ENCODE results near the gene CA5B.
"Not testable (repeated sequence)": the region's sequence is repeated elsewhere in the genome, so short reads cannot be mapped to it uniquely, and the experiment has no call there.

Gene CA5B

DNA sequence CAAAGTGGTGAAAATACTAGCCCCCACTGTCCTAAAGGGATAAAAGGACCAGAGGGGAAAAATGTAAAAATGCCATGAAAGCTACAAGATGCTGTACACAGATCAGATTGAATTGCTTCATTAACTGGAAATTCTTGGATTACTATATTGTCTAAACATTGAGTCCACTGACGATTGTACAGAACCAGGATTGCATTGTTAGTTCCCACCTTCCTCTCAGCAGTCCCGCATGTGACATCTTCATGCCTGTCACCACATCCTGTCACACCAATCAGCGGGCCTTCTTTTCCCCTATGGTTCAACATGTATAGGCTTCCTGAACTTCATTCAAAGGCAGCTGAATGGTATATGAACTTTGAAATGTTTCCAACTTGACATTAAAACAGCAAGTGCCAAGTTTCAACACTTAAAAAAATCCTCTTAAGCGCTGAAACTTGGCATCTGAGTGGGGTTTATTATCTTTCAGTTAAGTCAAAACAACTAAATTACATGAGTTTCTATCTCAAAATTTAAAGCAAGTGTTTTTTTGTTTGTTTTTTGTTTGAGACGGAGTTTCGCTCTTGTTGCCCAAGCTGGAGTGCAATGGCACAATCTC, 76.8 kb downstream of the CA5B start:
- no peak for DNase-seq (ENCODE audit: low spot score)

DNA sequence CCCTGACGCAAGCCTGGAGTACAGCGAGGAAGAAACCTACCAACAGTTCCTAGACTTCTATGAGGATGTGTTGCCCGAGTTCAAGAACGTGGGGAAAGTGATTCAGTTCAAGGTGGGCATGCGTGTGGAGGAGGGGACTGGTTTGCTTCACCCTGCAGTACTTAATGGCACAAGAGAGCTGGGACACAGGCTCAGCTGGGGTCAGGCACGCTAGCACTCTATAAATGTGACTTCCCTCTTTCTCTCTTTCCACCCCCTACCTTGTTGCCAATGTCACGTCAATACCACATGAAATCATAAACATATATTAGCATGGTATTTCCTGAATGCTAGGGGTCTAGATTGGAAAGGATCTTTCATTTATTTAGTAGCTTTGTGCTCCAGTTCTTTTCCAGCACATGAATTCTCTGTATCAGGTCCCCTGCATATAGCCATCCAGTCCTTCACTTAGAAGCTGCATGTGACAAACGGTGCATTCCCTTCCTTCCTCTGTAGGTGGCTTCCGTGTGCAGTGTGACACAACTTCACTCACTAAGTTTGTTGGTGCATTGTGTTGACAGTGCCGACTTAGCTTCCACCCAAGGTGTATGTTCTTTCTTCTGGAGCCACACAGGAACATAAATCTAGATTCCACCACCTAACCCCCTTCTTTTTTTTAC, 77.8 kb downstream of the CA5B start:
- peak; percentile 32 for DNase-seq (ENCODE audit: low spot score)

DNA sequence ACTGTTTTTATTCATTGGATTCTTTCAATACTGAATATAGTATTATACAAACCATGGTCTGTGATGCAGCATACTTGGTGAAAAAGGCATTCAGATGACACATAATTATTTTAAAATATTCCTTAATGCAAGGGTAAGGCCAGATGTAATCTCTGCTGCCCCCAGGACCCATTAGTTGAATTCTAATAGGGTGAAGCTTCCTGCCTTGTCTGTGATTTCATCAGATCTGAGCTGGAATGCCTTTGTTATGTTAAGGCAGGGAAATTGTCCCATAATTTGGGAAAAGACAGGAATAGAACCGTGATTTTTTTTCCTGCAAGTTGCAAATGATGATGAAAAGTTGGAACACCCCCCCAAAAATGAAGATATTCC, 78.4 kb downstream of the CA5B start:
- no peak for DNase-seq (ENCODE audit: low spot score)

DNA sequence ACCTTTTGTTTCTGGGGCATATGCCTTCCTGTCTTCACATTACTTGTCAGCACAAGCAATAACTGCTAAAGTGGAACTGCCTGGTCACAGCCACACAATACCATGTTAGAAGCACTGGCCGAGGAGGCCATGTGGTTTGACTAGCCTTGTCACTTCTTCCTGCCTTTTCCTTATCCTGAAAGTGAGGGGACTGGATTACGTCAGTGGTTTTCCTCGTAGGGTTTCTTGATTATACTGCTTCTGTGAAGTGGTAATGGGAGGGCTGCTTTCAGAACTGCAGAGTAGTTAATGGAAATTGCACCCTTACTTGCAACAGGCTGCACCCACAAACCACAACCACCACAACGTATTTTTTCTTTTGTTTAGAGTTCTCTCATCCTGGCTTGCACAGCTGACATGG, 78.8 kb downstream of the CA5B start:
- DNase-seq (ENCODE audit: low spot score): no peak

DNA sequence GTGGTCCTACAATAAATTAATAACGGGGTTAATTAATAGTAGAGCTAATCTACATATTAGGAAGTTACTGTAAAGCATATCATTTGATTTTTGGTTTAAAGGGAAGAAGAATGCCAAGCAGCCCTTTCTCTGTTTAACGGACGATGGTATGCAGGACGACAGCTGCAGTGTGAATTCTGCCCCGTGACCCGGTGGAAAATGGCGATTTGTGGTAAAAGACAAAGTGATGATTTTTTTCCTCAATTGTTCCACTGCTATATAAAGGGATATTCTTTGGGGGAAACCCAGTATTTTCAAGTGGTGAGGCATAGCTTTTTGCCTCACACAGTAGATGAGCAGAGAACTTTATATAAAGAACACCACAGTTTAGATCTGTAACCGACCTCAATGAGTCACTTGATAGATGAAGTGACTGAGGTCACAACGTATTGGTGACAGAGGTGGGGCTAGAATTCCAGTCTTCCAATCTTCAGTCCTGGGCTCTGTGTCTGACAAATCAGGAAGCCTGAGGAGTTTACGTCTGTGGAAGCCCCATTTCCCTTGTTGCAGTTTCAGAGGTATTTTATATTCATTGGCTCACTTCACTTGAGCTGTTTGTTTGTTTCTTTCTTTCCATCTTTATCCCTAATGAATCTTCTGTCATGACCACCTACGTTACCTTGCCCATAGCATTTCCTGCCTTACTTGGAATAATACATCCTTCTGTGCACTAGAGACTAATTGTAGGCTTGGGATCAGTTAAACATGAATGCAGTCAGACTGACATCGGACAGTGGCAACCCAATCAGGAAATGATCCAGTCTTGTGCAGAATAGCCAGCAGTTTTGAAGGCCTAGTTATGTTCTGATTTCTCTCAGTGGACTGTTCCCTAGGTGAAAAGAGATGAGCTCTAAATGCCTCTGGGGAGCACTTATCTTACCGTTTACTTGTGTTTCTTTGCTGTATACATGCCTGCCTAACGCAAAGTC, 82.3 kb downstream of the CA5B start:
- no peak for DNase-seq (ENCODE audit: low spot score)

DNA sequence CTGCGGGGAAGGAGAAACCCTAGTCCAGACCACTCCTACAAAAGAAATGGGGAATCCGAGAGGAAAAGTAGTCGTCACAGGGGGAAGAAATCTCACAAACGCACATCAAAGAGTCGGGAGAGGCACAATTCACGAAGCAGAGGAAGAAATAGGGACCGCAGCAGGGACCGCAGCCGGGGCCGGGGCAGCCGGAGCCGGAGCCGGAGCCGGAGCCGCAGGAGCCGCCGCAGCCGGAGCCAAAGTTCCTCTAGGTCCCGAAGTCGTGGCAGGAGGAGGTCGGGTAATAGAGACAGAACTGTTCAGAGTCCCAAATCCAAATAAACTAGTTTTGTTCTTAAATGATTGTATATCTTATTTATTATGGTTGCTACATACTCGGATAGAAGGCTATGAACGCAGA, 84.9 kb downstream of the CA5B start:
- DNase-seq (ENCODE audit: low spot score): no peak

DNA sequence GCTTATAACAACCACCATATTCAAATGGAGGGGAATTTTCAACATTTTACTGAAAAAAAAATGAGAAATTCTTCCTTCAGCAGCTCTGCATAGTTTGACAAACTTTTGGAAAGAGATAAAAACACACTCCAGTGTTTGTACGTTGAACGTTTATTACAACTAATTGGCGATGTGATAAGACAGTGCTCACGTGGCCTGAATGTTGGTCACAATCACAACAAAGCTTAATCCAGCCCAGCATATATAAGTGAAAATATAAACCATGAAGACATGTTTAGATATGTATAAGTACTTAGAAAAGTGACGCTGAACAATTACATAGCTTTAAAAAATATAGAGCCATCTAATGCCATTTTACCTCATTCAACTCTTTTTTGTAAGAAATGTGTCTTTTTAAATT, 87.9 kb downstream of the CA5B start:
- no peak for DNase-seq (ENCODE audit: low spot score)

DNA sequence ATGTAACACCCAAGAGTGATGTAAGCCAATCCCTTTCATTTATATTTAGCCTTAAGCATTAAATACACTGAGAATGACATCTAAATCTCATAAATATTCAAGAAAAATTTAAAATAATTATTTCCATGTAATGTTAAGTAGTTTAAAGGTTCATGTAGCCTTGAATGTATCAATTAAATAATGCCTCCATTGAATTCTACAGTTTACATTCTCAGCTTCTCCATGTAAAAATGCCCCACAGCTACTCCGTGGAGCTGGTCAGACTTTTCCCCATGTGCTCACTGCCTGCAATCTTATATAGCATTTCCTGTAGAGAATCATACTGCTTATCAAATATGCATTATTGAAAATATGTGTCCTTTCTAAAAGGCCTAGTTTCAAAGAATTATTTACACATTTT, 91.1 kb downstream of the CA5B start:
- DNase-seq (ENCODE audit: low spot score): no peak

DNA sequence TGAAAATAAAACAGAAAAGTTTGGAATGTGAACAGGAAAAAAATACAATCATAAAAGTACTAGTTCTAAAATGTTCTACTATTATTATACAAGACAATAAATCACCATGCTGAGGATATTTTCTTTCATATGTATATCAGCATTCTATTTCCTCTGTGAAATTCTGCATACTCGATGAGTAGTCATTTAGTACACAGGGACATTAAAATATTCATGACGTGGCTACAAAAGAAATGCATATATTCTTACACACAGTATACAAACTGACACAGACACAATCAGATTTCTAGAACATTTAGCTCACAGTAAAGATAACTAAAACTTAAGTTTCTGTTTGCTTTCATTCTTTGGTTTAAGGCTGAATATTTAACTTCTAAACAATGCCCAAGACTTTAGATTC, 93.3 kb downstream of the CA5B start:
- not testable (repeated sequence) for DNase-seq (ENCODE audit: low spot score)

DNA sequence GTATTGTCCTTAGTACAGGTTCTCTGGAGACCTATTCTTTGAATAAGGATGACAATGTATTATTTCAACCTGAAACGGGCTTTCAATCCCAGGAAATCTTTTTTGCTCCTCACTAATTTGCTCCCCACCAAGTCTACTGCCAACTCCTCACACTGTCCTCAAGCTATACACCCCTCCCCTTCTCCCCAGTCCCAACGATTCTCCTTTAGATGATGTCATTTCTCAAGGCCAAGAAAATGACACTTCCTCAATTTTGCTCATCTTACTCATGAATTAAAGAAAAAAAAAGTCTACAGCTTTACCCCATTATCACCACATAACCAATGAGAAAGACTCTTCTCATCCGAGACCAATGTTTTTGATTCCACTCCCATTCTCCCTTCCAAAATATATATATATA, 96.0 kb downstream of the CA5B start:
- DNase-seq (ENCODE audit: low spot score): no peak

DNA sequence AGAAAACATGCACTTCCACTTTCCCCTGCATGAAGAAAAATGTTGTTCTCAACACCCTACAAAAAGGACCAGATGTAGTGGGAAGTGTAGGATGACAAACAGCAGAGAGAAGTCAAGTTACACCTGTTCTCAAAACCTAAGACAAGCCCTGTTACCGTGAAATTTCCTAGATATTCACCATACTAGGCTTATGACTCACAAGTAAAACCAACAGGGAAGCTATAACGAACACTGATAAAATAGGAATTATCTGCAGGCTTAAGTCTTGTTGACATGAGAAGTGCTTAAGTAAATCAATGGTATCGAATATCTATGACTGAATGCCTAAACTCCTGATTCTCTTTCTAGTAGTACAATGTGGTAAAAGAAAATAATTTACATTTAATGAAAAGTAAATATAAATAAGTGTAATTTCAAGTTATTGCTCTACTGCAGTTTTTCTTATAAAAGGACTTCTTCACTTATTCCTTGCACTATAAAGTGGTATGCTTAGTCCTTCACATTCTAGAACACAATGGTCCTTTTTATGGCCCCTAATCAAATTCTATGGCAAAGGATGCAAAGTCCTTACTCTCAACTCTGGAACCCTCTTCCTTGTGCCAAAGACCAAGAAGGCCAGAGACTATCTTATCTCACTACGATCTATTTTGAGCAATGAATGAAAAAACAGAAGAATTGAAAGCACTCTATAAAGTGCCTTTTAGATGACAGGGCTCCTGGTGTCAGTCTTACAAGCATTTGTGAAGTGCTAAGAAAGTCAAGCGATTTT, 96.9 kb downstream of the CA5B start:
- no peak for DNase-seq (ENCODE audit: low spot score)

All from HuH-7 (cell line).